ENCODE measurements around the gene PLAAT3. TPM values are rescaled to one million over a fixed set of nuclear protein-coding genes. Genes with fewer than 3 reads are reported as not detected.

PLAAT3 gene
- total and polyA plus RNA-seq, 2 of the 8 experiments (the other 6 are each of a cell fraction or from before 2014, with no cell fraction given), result 109 to 190 TPM

- TF ChIP-seq CTCF (IDR thresholded peaks at IDR 0.05; ENCODE audit: control extremely low read depth in 1 of 3, insufficient read depth in 1 of 3, low read depth in 1 of 3, low read length in 3 of 3), result no peak
- no peak for TF ChIP-seq POLR2A (IDR thresholded peaks at IDR 0.05; ENCODE audit: control extremely low read depth in 1 of 2, low read depth in 2 of 2, low read length in 2 of 2)
- TF ChIP-seq ASH2L (IDR thresholded peaks at IDR 0.05; ENCODE audit: low read length), result no peak
Observed at GRCh38 chr11:63534895-63535461, 79.3 kb downstream of the PLAAT3 start (continued).
